Measurements from ENCODE around the gene FAM167B. TPM values are rescaled to one million over a fixed set of nuclear protein-coding genes. Genes with fewer than 3 reads are reported as not detected.

The FAM167B gene
- total RNA-seq, 1 experiment from 2014 or later: 1.5 TPM

DNA sequence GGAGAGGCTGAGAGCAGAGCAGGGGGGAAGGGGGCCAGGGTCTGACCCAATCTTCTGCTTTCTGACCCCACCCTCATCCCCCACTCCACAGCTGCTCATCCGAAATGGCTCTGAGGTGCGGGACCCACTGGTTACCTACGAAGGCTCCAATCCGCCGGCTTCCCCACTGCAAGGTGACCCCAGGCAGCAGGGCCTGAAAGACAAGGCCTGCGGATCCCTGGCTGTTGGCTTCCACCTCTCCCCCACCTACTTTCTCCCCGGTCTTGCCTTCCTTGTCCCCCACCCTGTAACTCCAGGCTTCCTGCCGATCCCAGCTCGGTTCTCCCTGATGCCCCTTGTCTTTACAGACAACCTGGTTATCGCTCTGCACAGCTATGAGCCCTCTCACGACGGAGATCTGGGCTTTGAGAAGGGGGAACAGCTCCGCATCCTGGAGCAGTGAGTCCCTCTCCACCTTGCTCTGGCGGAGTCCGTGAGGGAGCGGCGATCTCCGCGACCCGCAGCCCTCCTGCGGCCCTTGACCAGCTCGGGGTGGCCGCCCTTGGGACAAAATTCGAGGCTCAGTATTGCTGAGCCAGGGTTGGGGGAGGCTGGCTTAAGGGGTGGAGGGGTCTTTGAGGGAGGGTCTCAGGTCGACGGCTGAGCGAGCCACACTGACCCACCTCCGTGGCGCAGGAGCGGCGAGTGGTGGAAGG lies 27.8 kb downstream of the FAM167B start:
- Histone ChIP-seq H3K23ac (ENCODE audit: insufficient read length, low read depth, low read length) (no peak overlapping the region), H2BK20ac (ENCODE audit: low read depth, low read length, poor library complexity, severe bottlenecking) (no peak overlapping the region), H3T11ph (ENCODE audit: low read length) (no peak overlapping the region), H2AFZ (ENCODE audit: low read length) (no peak overlapping the region), H4K91ac (ENCODE audit: insufficient read length, low read depth, low read length) (no peak overlapping the region), H3K9ac (ENCODE audit: extremely low read depth, insufficient read length, low read length) (peak overlapping the region; percentile 50), H3K4me2 (ENCODE audit: insufficient read depth, insufficient read length, low read length) (peak overlapping the region; percentile 71), H3K18ac (ENCODE audit: insufficient read length, low read depth, low read length) (peak overlapping the region; percentile 68), H3K79me1 (ENCODE audit: insufficient read depth, low read depth, low read length, poor library complexity, severe bottlenecking) (no peaks in the 10 kb centered on the region), H3K23me2 (ENCODE audit: insufficient read length, low read depth, low read length, poor library complexity, severe bottlenecking) (peaks cover 12% of the 10 kb centered on the region), H4K8ac (replicated peaks; ENCODE audit: insufficient read length, low read depth, low read length) (no peak overlapping the region), H2BK15ac (ENCODE audit: low read depth, low read length) (no peak overlapping the region), H3K4me1 (ENCODE audit: insufficient read depth, low read length) (peaks cover 6% of the 10 kb centered on the region; the same call in 1 of the 2 replicates), H3K27me3 (ENCODE audit: insufficient read depth, low read length) (no peaks in the 10 kb centered on the region), H3K79me2 (ENCODE audit: insufficient read depth, low read length) (no peaks in the 10 kb centered on the region), H4K20me1 (ENCODE audit: control insufficient read depth, insufficient read depth, insufficient read length) (no peaks in the 10 kb centered on the region), H3K9me3 (ENCODE audit: control insufficient read depth, low read depth, low read length) (no peaks in the 10 kb centered on the region), H3K56ac (ENCODE audit: insufficient read length, low read depth, low read length) (no peak overlapping the region), H2BK5ac (ENCODE audit: insufficient read length, low read length) (no peak overlapping the region), H2AK5ac (ENCODE audit: insufficient read length, low read length) (no peak overlapping the region), H3K14ac (ENCODE audit: insufficient read depth, low read length) (peak overlapping the region; percentile 74), H2BK120ac (ENCODE audit: low read depth, low read length, poor library complexity, severe bottlenecking) (peak overlapping the region; percentile 53), H3K4ac (ENCODE audit: low read depth, low read length) (no peak overlapping the region), H3K27ac (ENCODE audit: insufficient read length, low read depth, low read length) (no peak overlapping the region), H2BK12ac (ENCODE audit: insufficient read length, low read depth, low read length) (no peak overlapping the region), H4K5ac (ENCODE audit: insufficient read length, low read depth, low read length) (no peak overlapping the region)
- DNase-seq: peak; percentile 55
- peak overlapping the region; percentile 61 to 81 for H3K4me3 Mint-ChIP-seq
- peaks cover 12 to 21% (median 13%) of the 10 kb centered on the region in 3 experiments; a peak in 6 of 7 replicates for H3K36me3 Mint-ChIP-seq (ENCODE audit: insufficient read depth in 1 of 3, low read depth in 3 of 3)
- H3K27me3 Mint-ChIP-seq (ENCODE audit: low read depth): no peaks in the 10 kb centered on the region; the same call in 1 of the 2 replicates
- no peaks in the 10 kb centered on the region for H3K9me3 Mint-ChIP-seq
- WGBS (ENCODE audit: extremely low coverage, insufficient read length, low lambda C conversion rate): no CpG with 5 or more reads among the region's 31 CpGs
- H3K4me1 Mint-ChIP-seq: peaks cover 31 to 42% of the 10 kb centered on the region in 2 experiments
- H3K27ac Mint-ChIP-seq: peak overlapping the region; percentile 9 to 95 (median 92)
- TF ChIP-seq, protein P1, sequence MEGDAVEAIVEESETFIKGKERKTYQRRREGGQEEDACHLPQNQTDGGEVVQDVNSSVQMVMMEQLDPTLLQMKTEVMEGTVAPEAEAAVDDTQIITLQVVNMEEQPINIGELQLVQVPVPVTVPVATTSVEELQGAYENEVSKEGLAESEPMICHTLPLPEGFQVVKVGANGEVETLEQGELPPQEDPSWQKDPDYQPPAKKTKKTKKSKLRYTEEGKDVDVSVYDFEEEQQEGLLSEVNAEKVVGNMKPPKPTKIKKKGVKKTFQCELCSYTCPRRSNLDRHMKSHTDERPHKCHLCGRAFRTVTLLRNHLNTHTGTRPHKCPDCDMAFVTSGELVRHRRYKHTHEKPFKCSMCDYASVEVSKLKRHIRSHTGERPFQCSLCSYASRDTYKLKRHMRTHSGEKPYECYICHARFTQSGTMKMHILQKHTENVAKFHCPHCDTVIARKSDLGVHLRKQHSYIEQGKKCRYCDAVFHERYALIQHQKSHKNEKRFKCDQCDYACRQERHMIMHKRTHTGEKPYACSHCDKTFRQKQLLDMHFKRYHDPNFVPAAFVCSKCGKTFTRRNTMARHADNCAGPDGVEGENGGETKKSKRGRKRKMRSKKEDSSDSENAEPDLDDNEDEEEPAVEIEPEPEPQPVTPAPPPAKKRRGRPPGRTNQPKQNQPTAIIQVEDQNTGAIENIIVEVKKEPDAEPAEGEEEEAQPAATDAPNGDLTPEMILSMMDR (conservative IDR thresholded peaks at IDR 0.05): no peak

Measured in H9 (cell line).